Uterus (tissue), 4 donors: Measurements from ENCODE around the gene LTF. TPM values are rescaled to one million over a fixed set of nuclear protein-coding genes. Genes with fewer than 3 reads are reported as not detected.

Experiments used
- DNase-seq, 2 donors: peaks; one replicate each; pipeline ENCODE4 v3.0.0-alpha.2; 2019 to 2020
- H3K27ac ChIP-seq, 2 donors: fragments of 200-600 bp; sonication (generic); 1 replicate in 1 of 2; 2 replicates in 1 of 2; pipeline ENCODE4 v1.5.1; 2016 to 2018
- H3K27me3 ChIP-seq, 2 donors: fragments of 200-600 bp; sonication (generic); one replicate each; pipeline ENCODE4 v1.5.1; 2018 to 2019; ENCODE audit warnings: control low read depth in 1 of 2
- H3K36me3 ChIP-seq, 2 donors: fragments of 200-600 bp; sonication (generic); one replicate each; pipeline ENCODE4 v1.5.1; 2019; ENCODE audit warnings: control low read depth in 1 of 2
- H3K4me1 ChIP-seq, 2 donors: fragments of 200-600 bp; sonication (generic); one replicate each; pipeline ENCODE4 v1.5.1; 2018 to 2019; ENCODE audit warnings: control low read depth in 1 of 2
- H3K4me3 ChIP-seq, 2 donors: fragments of 200-600 bp; sonication (generic); 1 replicate in 1 of 2; 2 replicates in 1 of 2; pipeline ENCODE4 v1.5.1; 2018 to 2019; ENCODE audit warnings: mild to moderate bottlenecking in 1 of 2
- H3K9me3 ChIP-seq, 2 donors: fragments of 200-600 bp; sonication (generic); one replicate each; pipeline ENCODE4 v1.5.1; 2019; ENCODE audit warnings: control low read depth in 1 of 2
- CTCF ChIP-seq, 4 experiments: fragments of 200-600 bp in 2 of 4; fragments of 450-650 bp in 2 of 4; sonication (generic) in 2 of 4; IDR thresholded peaks; one replicate each; pipeline ENCODE4 v1.5.1; 2016 to 2019; ENCODE audit warnings: antibody characterized with exemption in 4 of 4, mild to moderate bottlenecking in 2 of 4, moderate library complexity in 1 of 4
- POLR2A ChIP-seq, 2 donors: fragments of 450-650 bp; IDR thresholded peaks; one replicate each; pipeline ENCODE4 v1.6.1; 2016; ENCODE audit warnings: antibody characterized with exemption in 2 of 2, mild to moderate bottlenecking in 1 of 2, moderate library complexity in 1 of 2
- intact Hi-C: fragments of 100-400 bp; cut with DNase I; formaldehyde crosslinking; loops from one replicate; pipeline ENCODE4 v1.15.1; 2023; ENCODE audit warnings: low total_unique reads
- total RNA-seq, 4 donors: library from RNA; depleted of rRNA in 3 of 4; stranded (reverse); fragments of >200 nt in 3 of 4; gene quantifications; one replicate each; pipeline versions ENCODE4 v1.1.0 to v1.2.4, GENCODE V29; 2014 to 2023
- donor health status: DM: yes; HTN: yes; CAD: no.

LTF gene
- total RNA-seq, 4 donors from 2014 or later: 0.59 to 9.0 (median 2.8) TPM

GRCh38 chr3:46416125-46416810 lies 48.4 kb downstream of the LTF start:
- TF ChIP-seq CTCF (IDR thresholded peaks at IDR 0.05) (no peak), POLR2A (IDR thresholded peaks at IDR 0.05) (no peak)
- no peaks in the 10 kb centered on the region for H3K36me3 ChIP-seq
- no peaks in the 10 kb centered on the region for H3K4me1 ChIP-seq
- H3K27ac ChIP-seq: no peak overlapping the region
- intact Hi-C loops: no loop called here
- H3K27me3 ChIP-seq: no peaks in the 10 kb centered on the region
- H3K4me3 ChIP-seq: no peak overlapping the region
- no peaks in the 10 kb centered on the region for H3K9me3 ChIP-seq
- no peak for DNase-seq

DNA sequence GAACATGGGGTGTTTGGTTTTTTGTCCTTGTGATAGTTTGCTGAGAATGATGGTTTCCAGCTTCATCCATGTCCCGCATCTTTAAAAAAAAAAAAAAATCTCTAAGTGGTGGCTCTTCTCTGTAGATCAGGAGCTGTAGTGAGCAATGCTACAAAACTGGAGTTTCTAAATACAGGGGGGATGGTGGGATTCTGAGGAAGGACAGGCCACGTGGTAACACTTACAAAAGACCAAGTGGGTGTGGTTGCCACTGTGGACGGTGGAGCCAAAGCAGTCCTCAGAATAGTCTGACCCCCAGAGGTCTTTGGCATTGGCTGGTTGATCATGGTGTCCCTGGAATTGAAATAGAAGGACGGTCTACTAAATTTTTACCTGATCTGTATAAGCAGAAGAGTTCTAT lies 50.0 kb downstream of the LTF start:
- no peaks in the 10 kb centered on the region for H3K27me3 ChIP-seq
- H3K36me3 ChIP-seq: no peaks in the 10 kb centered on the region
- H3K4me1 ChIP-seq: no peaks in the 10 kb centered on the region
- no peaks in the 10 kb centered on the region for H3K9me3 ChIP-seq
- H3K4me3 ChIP-seq: no peak overlapping the region
- DNase-seq: no peak
- no peak for TF ChIP-seq CTCF (IDR thresholded peaks at IDR 0.05)
- no peak for TF ChIP-seq POLR2A (IDR thresholded peaks at IDR 0.05)
- intact Hi-C loops: no loop called here
- H3K27ac ChIP-seq: no peak overlapping the region

GRCh38 chr3:46413951-46414350 lies 50.8 kb downstream of the LTF start:
- TF ChIP-seq POLR2A (IDR thresholded peaks at IDR 0.05): no peak
- TF ChIP-seq CTCF (IDR thresholded peaks at IDR 0.05): no peak
- DNase-seq: no peak
- intact Hi-C loops: no loop called here
- Histone ChIP-seq H3K4me3 (no peak overlapping the region), H3K27me3 (no peaks in the 10 kb centered on the region), H3K9me3 (no peaks in the 10 kb centered on the region), H3K27ac (no peak overlapping the region), H3K36me3 (no peaks in the 10 kb centered on the region), H3K4me1 (no peaks in the 10 kb centered on the region)

DNA sequence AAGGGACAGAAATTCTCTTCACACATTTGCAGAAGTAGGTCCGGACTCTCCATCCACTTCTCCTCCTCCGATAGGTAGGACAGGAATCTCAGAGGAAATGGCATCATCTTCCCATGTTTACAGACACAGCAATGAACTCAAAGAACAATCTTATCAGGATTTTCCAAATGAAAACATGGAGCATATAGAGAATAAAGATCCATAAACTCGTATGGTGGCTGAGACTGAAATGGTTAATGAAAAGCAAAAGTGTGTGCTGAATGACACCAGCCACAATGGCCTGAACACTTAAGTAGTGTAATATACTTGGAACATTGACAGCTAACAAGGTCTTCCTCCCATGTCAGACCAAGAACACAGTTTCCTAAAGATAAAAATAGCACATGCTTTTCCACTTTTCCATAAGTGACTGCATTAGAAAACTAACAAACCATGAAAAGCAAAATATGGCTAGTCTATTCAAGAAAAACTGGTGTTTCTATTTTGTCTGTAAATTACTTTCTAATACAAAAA lies 51.9 kb downstream of the LTF start:
- H3K4me3 ChIP-seq: no peak overlapping the region
- TF ChIP-seq POLR2A (IDR thresholded peaks at IDR 0.05) (no peak), CTCF (IDR thresholded peaks at IDR 0.05) (no peak)
- intact Hi-C loops: no loop called here
- no peaks in the 10 kb centered on the region for H3K36me3 ChIP-seq
- no peaks in the 10 kb centered on the region for H3K9me3 ChIP-seq
- no peaks in the 10 kb centered on the region for H3K27me3 ChIP-seq
- peak overlapping the region in 1 of 2 donors; percentile 5 for H3K27ac ChIP-seq
- DNase-seq: no peak
- peaks cover 0 to 7% of the 10 kb centered on the region in 2 donors for H3K4me1 ChIP-seq

- H3K27ac ChIP-seq: no peak overlapping the region
- intact Hi-C loops: no loop called here
- H3K9me3 ChIP-seq: no peaks in the 10 kb centered on the region
- no peaks in the 10 kb centered on the region for H3K36me3 ChIP-seq
- DNase-seq: no peak
- H3K4me1 ChIP-seq: peaks cover 0 to 7% of the 10 kb centered on the region in 2 donors
- H3K4me3 ChIP-seq: no peak overlapping the region
- no peak for TF ChIP-seq CTCF (IDR thresholded peaks at IDR 0.05)
- TF ChIP-seq POLR2A (IDR thresholded peaks at IDR 0.05): no peak
- no peaks in the 10 kb centered on the region for H3K27me3 ChIP-seq
These were observed 53.4 kb downstream of the LTF start for GRCh38 chr3:46411271-46411670.
